GM21737 (cell line): ENCODE data around the gene TMEM127.
"Not testable (repeated sequence)": the region's sequence is repeated elsewhere in the genome, so short reads cannot be mapped to it uniquely, and the experiment has no call there.

Experiments used
- ATAC-seq: cut with Tn5 transposase; IDR thresholded peaks from one replicate; pipeline ENCODE4 v1.9.1; 2021; ENCODE audit warnings: mild to moderate bottlenecking, moderate library complexity; ENCODE audit not compliant: unreplicated experiment

Gene TMEM127

DNA sequence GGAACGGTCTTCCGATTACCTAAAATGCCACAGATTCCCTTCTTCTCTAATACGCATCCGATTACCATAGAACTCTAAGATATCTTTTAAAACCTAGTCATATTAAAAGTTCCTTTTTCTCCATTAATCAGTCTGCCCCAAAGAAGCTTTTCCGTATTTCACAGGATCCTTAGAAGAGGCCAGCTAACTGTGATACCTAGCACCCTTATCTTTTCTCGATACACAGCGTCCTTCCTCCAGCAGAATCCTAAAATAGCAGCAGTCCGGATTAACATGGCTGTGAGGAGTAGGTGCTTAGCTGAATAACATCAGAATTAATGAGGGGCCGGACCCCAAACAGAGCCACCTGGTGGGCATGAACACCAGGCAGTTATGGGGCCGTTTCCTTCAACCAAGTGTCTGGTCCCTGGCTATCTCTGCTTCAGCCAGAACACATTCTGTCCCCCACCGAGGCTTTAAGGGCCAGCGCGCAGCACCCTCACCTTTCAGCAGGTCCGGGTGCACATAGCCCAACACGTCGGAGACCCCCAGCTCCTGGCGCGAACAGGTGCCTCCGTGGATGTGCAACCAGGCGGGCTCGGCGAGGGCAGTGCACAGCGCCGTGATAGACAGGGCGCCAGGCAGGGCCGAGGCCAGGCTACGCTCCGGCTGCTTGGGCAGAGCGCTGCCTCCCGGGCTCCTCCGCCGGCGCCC, 995 bp downstream of the TMEM127 start:
- no peak for ATAC-seq

GRCh38 chr2:96264086-96264485, 1.7 kb downstream of the TMEM127 start:
- no peak for ATAC-seq

GRCh38 chr2:96262306-96262705, 3.5 kb downstream of the TMEM127 start:
- no peak for ATAC-seq

DNA sequence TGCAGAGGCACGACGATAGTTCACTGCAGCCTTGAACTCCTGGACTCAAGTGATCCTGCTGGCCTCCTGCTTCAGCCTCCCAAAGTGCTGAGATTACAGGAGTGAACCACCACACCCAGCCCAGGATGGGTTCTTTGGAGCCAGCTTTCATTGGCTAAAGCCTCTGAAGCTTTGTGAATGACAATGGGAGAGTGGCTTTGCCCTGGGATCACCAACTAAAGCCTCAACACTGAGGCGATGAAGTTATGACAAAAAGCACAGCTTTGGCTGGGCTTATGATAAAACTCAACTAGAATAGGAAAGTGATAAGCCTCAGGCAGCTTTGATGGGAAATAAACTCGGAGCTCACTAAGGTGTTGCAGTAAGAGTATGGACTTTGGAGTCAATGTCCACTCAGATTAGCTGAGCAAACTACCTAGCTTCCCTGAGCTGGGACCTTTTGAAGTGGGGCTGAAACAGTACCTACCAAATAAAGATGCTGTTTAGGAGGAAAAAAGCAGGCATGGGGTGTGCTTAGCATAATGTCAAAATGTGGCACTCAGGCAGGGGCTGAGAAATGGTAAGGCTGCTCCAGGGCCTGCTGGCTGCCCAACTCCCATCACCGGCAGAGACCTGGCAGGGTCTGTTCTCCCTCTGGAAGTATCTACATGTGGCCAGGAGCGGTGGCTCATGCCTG, 4.3 kb downstream of the TMEM127 start:
- ATAC-seq = no peak

DNA sequence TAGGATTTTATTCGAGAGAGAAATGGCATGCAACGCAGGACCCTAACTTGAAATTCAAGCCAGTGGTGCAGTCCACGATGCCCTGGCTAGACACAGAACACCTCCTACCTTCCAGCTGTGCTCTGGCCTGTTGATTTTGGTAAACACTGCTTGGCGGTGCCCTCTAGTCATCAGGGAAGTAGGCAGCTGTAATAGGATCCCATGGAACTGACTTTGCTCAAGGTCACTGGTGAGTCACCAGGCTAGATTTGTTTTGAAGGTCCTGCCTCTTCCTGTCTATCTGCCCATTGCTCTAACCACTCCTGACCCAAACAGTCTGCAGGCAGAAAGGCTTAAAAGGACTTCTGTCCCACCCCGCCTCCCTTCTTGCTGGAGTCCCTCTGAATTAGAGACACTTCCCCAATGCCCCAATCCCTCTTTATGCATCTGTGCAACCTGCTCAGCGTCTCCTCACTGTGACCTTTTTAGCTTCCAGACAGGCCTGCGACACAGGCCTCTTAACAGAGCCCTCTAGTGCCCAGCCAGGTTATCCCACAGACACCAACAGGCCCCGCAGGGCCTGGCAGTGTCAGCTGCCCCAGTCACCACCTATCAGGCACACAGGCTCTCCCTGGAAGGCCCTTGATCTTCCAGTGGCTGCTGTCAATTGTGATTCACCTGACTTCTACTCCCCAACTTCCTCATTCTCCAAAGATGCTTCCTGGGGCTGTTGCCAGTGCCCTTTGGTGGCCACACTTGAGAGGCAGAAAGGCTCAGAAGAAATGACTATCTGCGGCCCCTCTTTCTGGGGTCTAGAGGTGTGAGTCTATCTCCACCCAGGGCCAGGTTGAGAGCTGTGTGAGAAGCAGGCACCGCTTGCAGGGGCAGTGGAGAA, 5.2 kb downstream of the TMEM127 start:
- no peak for ATAC-seq

DNA sequence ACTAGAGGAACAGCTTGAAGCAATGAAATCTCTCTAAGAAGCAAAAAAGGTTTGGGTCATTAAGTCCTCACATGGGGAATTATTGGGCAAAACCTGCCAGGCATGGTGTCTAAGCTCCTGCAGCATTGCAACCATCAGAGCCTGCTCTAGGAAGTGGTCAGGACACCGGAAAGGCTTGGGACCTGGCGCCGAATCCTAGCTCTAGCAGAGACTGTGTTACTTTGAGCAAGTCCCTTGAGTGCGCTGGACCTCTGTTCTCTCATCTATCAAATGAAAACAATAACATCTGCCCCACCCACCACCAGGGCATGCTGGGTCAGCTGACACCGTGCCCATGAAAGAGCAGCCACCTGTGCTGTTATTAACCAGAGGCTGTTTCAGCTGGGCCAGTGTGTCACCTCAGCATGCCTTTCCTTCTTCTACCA, 6.3 kb downstream of the TMEM127 start:
- no peak for ATAC-seq

DNA sequence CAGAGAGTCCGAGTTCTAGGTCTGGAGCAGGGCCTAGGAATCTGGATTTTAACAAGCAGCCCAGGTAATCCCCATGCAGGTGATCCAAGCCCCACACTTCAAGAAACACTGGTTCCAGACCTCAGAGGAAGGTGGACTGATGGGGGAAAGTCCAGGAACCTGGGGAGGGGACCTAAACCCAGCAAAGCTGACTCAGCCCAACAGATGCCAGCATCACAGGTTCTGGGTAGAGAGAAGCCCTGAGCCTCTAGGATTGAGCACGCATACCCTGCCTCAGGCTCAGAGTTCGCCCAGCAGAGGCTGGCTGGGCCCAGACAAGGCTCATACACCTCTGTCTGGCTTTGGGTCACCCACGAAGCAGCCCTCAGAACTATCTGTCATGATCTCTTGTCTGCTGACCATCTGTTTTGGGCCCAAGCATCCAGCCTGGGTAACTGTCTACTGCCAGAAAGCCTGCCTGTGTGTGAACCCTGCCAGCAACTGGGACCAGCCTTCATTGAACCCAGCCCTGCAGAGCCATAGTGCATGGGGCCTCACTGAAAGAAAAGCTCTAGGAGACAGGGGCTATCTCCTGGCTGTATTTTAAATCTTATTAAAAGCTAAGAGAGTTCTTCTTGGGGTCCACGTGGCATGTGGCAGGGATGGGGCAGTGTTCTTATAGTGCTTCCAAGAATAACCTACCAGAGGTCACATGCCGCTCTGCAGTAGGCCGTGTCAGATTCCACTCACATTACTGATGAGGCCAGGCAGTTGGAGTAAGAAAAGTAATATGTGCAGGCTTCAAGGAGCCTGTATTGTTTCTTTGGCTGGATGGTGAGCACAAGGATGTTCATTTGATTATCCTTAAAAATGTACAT, 7.4 kb downstream of the TMEM127 start:
- no peak for ATAC-seq

- ATAC-seq = not testable (repeated sequence)
Observed at GRCh38 chr2:96257744-96258143, 8.1 kb downstream of the TMEM127 start.

- no peak for ATAC-seq
Observed at GRCh38 chr2:96256611-96257113, 9.1 kb downstream of the TMEM127 start.

DNA sequence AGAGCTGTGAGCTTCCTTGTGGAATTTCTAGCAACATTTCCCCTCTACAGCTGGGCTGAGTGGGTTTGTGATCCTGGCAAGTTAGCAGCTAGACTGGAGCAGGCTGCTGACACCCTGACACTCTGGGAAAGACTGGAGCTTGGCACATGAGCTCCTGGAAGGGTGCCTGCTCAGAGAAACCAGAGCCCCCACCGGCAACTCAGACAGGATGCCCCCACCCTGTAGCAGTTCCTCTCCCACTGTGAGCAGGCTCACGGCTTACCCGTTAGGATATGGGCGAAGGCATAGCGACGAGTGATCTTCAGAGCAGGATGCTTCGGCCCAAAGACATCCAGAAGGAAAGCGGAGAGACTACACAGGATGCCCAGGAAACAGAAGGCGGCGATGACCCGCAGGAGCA, 11.2 kb downstream of the TMEM127 start:
- ATAC-seq = no peak

- no peak for ATAC-seq
Observed at GRCh38 chr2:96253006-96253405, 12.8 kb downstream of the TMEM127 start.

DNA sequence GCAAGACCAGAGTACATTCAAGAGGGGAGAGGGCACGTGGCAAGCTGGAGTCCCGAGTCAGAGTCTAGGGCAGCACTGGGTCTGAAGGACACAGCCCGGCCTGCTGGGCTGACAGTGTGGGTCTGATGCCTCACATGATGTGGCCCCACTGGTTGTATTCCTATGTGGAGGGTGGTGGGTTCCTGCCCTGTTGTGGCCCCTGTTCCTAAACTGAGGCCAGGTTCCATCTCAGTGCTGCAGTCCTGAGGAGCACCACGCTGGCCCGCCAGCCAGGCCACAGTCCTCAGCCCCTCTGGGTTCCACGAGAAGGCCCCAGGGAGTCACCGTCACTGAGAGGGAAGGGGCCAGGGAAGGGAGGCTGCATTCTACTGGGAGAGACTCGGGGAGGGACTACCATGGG, 13.3 kb downstream of the TMEM127 start:
- ATAC-seq = no peak

GRCh38 chr2:96251721-96252292, 14.0 kb downstream of the TMEM127 start:
- ATAC-seq = no peak

DNA sequence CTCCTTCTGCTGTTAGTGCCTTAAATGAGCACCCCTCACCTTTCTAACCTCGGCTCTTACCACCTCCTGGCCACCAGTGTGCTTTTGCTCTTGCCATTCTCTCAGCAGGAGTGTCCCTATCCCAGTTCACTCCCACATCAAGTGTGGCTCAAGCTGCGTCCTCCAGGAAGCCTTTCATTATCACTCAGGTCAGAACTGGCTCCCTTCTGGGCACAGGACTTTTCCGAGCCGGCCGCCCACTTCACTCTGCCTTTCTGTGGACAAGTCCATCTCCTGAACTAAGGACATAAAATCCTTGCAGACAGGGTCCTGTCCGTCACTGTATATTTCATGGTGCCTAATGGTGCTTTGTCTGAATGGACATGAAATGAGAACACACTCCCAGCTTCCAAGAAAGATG, 15.6 kb downstream of the TMEM127 start:
- ATAC-seq = no peak

- no peak for ATAC-seq
Observed at GRCh38 chr2:96249654-96250053, 16.1 kb downstream of the TMEM127 start.

DNA sequence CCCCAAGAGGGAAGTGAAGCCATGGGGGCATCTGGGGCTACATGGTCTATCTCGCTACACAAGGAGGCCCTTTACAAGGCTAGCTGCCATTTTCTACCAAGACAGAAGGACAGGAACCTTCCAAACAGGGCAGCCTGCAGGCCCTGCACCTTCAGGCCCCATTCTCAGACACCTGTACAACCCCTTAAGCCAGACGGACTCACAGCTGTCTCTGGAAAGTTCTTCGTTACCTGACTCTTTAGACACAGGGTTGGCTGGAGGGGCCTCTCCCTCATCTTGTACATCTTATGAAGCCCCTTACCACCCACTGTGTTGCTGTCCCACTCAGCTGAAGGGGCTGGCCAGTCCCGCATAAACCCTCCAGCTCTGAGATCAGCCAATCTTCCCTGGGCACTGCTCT, 17.2 kb downstream of the TMEM127 start:
- no peak for ATAC-seq

- ATAC-seq = no peak
Observed at GRCh38 chr2:96247896-96248295, 17.9 kb downstream of the TMEM127 start.

DNA sequence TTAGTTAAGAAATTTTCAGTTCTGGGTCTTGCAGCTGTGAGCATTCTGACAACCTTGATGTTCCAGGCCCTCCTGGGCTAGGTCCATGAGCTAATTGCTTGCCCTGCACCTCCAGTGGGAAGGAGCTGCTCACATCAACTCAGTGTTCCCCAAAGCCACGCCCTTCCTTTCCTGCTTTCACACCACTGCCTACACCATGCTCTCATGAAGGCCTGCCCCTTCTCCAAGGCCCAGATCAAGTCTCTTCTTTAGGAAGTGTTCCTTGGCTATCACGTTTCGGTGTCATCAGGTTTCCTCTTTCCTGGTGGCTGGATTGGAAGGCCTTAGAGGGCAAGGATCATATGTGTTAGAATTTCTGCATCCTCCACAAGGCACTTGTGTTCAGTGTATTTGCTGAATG, 18.8 kb downstream of the TMEM127 start:
- no peak for ATAC-seq

- no peak for ATAC-seq
Observed at GRCh38 chr2:96245609-96246390, 20.0 kb downstream of the TMEM127 start.
